Measurements from ENCODE around the gene FAM169A.
A peak's percentile ranks its signal among the peaks of the same experiment; 100 is the strongest.
"Not testable (repeated sequence)": the region's sequence is repeated elsewhere in the genome, so short reads cannot be mapped to it uniquely, and the experiment has no call there.

FAM169A gene, protein sequence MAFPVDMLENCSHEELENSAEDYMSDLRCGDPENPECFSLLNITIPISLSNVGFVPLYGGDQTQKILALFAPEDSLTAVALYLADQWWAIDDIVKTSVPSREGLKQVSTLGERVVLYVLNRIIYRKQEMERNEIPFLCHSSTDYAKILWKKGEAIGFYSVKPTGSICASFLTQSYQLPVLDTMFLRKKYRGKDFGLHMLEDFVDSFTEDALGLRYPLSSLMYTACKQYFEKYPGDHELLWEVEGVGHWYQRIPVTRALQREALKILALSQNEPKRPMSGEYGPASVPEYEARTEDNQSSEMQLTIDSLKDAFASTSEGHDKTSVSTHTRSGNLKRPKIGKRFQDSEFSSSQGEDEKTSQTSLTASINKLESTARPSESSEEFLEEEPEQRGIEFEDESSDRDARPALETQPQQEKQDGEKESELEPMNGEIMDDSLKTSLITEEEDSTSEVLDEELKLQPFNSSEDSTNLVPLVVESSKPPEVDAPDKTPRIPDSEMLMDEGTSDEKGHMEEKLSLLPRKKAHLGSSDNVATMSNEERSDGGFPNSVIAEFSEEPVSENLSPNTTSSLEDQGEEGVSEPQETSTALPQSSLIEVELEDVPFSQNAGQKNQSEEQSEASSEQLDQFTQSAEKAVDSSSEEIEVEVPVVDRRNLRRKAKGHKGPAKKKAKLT

DNA sequence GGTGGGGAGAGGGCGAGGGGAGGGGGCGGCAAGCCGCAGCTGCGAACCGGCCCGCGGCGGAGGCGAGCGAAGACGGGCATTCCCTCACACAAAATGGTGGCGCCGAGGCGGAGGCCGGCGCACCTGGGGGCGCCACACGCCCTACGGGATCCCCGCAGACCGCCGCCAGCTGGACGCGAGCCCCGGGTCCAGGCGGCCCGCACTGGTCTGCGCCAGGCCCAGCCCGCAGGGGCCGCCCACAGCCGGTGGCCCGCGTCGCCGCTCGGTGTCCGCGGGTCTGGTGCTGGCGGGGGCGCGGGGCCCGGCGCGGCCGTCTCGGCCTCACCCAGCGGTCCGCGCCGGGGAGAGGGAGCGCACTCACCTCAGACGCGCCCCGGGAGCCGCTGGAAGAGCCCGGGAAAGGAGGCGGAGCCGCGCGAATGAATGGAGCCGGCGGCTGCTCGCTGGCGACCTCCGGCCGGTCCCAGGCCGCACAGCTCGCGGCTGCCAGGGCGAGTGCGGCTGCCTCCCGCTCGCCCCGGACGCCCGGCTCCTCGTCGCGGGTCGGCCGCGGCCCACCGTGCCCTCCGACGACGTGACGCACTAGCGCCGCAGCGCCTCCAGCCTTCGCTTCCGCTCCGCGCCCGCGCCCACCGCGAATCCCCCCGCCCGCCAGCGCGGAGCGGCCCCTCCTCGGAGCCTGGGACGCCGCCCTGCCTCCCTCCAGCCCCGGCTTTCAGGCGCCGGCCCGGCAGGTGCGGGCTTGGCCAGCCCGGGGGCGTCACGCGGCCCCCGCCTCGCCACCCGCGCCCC lies at the start of gene FAM169A:
Gene FAM169A, minus strand, starts transcription at position 584 of the 792 bp plus-strand sequence. CDS start 24,711 bp downstream, outside the sequence.
- no peak for DNase-seq (ENCODE audit: low spot score)

DNA sequence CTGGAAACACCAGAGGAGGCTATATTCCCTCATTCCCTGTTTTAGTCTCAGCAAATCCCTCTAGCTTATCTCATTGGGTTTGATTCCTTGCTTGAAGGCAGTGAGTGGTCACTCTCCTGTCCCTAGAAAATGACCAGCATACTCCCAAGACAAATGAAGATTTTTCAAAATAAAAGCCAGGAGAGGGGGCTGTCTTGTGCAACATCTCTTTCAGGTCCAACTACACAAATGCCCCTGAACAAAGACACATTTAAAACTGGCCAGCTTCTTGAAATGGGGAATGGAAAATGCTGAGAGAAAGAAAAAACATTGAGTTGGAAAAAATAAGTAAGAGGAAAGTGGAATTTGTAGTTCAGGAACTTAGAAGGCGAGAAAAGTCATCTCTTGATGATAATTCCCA lies 49.3 kb upstream of the FAM169A start:
- no peak for DNase-seq (ENCODE audit: low spot score)

DNA sequence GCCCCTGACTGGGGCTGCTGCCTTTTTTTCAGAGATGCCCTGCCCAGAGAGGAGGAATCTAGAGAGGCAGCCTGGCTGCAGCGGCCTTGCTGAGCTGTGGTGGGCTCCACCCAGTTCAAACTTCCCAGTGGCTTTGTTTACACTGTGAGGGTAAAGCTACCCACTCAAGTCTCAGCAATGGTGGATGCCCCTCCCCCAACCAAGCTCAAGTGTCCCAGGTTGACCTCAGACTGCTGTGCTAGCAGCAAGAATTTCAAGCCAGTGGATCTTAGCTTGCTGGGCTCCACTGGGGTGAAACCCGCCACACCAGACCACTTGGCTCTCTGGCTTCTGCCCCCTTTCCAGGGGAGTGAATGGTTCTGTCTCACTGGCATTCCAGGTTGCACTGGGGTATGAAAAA lies 45.2 kb upstream of the FAM169A start:
- DNase-seq (ENCODE audit: low spot score) = not testable (repeated sequence)

DNA sequence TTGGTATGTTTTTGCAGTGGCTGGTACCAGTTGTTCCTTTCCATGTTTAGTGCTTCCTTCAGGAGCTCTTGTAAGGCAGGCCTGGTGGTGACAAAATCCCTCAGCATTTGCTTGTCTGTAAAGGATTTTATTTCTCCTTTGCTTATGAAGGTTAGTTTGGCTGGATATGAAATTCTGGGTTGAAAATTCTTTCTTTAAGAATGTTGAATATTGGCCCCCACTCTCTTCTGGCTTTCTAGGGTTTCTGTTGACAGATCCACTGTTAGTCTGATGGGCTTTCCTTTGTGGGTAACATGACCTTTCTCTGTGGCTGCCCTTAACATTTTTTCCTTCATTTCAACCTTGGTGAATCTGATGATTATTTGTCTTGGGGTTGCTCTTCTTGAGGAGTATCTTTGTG lies 43.7 kb upstream of the FAM169A start:
- DNase-seq (ENCODE audit: low spot score) = not testable (repeated sequence)

DNA sequence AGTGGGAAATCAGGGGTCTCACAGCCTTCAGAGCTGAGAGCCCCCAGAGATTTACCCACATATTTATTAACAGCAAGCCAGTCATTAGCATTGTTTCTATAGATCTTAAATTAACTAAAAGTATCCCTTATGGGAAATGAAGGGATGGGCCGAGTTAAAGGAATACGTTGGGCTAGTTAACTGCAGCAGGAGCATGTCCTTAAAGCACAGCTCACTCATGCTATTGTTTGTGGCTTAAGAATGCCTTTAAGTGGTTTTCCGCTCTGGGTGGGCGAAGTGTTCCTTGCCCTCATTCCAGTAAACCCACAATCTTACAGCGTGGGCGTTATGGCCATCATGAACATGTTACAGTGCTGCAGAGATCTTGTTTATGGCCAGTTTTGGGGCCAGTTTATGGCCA lies 42.0 kb upstream of the FAM169A start:
- DNase-seq (ENCODE audit: low spot score) = not testable (repeated sequence)

DNA sequence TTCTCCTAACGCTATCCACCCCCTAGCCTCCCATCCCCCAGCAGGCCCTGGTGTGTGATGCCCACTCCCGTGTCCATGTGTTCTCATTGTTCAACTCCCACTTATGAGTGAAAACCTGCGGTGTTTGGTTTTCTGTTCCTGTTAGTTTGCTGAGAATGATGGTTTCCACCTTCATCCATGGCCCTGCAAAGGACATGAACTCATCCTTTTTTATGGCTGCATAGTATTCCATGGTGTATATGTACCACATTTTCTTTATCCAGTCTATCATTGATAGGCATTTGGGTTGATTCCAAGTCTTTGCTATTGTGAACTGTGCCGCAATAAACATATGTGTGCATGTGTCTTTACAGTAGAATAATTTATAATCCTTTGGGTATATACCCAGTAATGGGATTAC lies 38.5 kb upstream of the FAM169A start:
- not testable (repeated sequence) for DNase-seq (ENCODE audit: low spot score)

DNA sequence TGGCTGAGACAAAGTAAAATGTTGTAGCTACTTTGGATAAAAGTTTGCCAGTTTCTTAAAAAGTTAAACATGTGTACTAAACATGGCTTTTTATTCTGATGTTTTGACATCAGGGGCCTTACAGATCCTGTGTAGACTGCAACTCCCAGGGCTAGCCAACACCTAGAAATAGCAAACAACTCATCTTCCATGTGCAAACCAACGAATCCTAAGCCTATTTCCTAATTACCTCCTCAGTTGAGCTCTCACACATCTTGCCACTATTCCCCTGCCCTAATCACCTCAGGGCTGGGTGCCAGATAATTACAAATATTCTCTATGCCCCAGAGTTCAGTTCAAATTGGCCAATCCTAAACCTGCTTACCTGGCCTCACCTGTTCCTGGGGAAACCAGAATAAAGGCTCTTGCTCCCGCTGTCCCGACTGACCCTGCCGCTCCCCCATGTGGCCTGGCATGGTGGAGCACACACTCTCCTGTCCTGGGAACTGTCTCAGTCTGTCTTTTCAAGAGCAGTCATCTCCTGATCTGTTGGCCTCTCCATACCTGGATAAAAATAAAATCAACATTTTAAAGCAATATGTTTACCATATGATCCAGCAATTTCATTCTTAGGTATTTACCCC lies 37.1 kb upstream of the FAM169A start:
- no peak for DNase-seq (ENCODE audit: low spot score)

DNA sequence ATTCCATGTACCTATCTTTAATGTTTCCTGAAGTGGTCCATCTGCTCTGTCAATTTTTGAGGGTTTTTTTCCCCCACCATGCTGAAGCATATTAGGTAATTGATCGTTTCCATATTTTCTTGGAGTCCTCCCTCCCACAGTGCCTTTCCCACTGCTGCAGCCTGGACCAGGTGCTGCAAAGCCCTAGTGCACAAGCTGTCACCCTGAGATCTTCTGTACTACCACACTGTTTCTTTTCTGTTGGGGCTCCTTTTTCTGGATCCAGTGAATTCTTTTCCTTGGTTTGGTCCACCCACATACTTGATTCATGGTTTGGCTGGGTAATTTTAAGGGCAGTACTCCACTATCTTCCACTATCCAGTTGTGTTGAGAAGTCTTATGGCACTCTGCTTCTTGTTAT lies 30.9 kb upstream of the FAM169A start:
- DNase-seq (ENCODE audit: low spot score) = no peak

DNA sequence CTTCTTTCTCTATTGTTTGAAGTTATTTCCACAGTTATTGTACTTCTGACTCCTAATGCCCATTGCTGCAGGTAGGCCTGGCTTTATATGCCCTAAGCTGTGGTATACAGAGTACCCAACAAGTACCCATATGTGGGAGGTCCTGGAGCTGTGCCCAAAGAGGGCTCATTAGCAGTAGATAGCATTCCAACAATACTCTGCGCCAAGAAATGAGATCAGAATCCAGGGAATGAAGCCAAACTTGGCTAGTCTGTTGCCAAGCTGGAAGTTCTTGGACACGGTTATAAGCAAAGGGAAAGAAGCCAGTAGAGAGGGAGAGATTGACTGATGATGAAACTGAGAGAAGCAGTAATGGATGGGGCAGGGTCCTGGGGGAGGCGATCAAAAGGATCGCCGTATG lies 29.7 kb upstream of the FAM169A start:
- peak; percentile 13 for DNase-seq (ENCODE audit: low spot score)

DNA sequence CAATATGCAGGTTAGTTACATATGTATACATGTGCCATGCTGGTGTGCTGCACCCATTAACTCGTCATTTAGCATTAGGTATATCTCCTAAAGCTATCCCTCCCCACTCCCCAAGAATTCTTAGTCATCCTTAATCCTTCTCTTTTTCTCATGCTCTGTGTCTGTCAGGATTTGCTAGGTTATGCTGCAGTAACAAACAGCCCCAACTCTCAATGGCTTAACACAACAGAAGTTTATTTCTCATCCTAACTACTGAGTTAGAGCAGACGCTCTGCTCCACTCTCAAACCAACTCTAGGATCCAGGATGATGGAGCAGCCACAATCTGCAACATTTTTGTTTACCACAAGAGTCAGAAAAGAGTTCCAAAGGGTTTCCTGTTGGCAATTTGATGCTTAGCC lies 28.2 kb upstream of the FAM169A start:
- DNase-seq (ENCODE audit: low spot score) = no peak

DNA sequence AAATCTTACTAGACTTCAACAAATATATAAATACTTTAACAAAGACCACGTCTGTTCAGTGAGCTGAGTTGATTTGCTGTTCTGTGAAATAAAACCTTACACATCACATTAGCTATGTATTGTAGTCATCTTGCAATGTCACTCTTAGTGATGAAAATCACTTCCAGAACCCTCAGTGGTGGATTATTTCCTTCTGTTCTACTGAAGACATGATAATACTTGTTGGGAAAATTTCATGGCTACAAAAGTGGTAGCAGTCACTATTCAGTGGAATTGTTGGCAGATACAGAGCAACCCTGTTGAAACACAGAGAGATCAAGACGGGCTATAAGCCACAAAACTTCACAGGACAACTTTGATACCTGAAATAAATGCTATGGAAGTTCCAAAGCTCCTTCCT lies 26.7 kb upstream of the FAM169A start:
- DNase-seq (ENCODE audit: low spot score) = no peak

DNA sequence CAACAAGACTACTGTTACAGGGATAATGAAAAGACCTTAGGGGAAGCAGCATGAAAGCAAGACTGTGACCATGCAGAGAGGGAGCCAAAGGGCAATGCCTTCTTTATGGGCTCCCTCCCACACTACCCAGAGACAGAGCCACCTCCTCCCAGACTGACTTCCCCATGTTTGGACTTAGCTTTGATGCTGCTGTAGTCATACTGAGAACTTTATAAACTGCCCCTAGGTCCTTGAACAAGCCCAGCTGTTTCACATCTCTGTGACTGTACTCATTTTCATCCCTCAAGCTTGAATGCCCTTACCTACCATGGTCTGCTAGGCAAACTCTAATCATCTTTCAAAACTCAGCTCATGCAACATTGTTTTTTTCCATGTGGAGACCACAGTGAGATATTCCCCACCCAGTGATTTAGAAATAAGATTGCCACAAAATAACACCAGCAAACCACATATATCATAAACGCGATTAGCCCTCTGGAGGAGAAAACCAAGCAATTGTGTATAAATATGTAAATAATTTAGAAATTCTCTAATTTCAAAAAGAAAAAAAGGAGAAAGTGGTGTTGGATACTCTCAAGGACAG lies 23.4 kb upstream of the FAM169A start:
- no peak for DNase-seq (ENCODE audit: low spot score)

DNA sequence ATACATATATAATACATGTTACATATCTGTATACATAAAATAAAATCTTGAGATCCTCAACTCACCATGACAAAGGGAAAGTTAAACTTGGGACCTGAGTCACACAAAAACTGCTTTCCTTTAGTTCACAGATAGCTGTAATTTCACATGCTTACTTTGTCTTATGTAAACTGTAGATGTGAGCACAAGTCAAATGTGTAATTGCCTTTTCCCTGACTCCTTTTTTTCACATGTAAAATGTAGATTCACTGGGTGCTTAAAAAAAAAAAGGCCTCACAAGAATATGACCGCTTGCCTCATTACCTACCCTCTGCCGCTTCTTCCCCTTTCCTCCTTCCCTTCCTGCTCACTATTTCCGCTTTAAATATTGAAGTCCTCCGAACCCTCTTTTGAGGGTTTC lies 21.9 kb upstream of the FAM169A start:
- DNase-seq (ENCODE audit: low spot score) = no peak

DNA sequence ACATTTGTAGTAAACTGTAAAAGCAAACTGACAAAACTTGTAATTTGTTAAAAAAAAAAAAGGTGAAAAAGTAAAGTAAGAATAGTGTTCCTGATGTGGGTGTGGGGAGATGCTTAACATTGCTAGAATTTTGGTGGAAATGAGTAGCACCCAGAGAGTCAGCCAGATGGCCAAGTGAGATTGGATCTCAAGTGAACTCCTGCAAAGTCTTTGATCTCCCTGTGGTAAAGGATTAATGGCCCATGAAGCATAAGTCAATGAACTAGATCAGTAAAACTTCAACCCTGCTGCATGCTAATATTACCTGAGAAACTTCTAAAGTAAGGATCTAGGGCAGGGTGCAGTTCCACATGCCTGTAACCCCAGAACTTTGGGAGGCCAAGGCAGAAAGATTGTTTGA lies 19.0 kb upstream of the FAM169A start:
- DNase-seq (ENCODE audit: low spot score) = no peak

DNA sequence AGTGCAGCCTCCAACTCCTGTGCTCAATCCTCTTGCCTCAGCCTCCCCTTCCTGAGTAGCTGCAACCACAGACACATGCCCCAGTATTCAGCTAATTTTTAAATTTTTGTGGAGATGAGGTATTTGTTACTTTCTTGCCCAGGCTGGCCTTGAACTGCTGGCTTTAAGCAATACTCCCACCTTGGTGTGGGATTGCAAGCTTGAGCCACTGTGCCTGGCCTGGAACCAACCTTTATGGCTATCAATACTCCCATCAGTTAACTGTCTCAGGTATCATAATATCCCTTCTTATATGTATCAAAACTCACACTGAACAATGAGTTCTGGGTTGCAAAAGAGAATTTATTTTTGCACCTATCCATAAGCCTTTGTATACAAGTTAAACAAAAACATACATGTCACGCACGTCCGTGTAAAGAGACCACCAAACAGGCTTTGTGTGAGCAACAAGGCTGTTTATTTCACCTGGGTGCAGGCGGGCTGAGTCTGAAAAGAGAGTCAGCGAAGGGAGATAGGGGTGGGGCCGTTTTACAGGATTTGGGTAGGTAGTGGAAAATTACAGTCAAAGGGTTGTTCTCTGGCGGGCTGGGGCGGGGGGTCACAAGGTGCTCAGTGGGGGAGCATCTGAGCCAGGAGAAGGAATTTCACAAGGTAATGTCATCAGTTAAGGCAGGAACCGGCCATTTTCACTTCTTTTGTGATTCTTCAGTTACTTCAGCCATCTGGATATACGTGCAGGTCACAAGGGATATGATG lies 16.4 kb upstream of the FAM169A start:
- not testable (repeated sequence) for DNase-seq (ENCODE audit: low spot score)

DNA sequence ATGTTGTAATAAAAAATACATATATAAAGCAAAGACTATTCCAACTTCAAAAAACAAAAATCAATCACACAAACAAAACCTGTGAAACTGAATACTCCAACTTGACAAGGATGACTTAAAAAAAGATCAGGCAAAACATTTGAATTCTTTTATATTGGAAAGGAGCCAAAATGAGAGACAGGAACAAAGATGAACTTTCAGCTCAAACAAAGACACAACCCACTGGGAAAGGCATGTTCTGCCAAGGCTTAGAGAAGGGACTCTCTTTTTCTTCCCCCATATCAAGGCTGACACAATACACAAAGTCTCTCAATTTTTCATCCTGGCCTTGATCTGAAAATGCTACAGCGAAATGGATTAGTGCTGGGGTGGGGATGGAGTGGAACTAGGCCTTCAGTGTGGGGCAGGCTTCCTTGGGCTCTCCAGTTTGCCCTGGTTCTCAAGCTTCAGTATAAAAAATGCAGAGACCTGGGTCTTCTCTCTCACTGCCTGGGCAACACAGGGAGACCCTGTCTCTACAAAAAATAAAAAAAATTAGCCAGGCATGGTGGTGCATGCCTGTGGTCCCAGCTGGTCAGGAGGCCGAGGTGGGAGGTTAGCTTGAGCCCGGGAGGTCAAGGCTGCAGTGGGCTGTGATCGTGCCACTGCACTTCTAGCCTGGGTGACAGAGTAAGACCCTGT lies 11.6 kb upstream of the FAM169A start:
- DNase-seq (ENCODE audit: low spot score) = peak; percentile 57

DNA sequence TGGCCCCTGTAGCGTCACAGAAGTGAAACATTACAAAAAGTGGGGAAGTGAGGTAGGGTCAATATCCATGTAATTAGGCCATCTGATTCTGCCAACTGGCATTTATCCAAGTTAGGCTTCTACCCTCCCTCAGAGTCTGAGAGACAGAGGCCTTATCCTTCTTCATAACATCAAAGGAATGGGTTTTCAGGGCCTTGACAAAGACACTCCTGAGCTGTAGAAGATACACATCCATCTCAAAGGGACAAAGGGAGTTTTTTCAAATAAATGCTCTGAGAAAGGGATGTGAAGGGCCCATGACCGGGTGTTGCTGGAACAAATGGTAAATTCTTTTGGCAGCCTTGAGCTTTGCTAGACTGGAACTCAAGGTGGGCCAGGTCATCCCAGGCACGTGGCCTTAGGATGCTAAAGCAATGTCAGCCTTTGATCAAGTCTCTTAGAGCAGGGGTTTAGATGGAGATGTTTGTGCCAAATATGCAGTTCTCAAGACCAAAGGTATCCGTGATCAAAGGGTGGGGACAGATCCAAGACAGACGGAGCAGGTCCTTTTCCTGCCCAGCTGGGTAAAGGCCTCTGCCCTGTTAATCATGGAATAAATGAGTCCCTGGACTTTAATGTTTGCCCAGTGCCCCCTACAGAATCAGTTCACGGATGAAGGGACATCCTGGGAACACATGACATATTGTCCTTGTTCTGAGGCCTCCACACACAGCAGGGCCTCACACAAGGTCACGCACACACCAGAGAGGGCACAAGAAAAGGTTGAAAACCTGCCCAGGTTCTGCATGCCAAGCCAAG lies 10.0 kb upstream of the FAM169A start:
- no peak for DNase-seq (ENCODE audit: low spot score)

DNA sequence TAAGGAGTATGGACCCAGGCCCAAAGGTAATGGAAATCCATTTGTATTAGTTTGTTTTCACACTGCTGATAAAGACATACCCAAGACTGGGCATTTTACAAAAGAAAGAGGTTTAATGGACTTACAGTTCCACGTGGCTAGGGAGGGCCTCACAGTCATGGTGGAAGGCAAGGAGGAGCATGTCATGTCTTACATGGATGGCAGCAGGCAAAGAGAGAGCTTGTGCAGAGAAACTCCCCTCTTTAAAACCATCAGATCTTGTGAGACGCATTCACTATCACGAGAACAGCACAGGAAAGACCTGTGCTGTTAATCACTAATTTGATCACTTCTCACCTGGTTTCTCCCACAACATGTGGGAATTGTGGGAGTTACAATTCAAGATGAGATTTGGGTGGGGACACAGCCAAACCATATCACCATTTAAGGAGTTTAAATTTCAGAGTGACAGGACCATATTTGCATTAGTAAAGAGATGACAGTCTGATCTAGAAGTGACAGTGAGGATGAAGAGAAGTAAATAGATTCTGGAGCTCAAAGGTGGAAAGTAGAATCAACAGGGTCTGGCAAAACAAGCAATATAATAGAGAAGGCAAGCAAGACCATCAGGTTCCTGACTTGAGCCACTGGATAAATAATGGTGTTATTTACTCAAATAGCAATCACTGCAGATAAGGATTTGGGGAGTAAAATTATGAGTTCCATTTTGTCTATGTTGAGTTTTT lies 7.5 kb upstream of the FAM169A start:
- DNase-seq (ENCODE audit: low spot score) = no peak

Measured in COLO829 (cell line).